ENCODE results near the gene MED13. TPM values are rescaled to one million over a fixed set of nuclear protein-coding genes. Genes with fewer than 3 reads are reported as not detected.

Gene MED13
- total RNA-seq, 1 experiment from 2014 or later = 49.4 TPM

DNA sequence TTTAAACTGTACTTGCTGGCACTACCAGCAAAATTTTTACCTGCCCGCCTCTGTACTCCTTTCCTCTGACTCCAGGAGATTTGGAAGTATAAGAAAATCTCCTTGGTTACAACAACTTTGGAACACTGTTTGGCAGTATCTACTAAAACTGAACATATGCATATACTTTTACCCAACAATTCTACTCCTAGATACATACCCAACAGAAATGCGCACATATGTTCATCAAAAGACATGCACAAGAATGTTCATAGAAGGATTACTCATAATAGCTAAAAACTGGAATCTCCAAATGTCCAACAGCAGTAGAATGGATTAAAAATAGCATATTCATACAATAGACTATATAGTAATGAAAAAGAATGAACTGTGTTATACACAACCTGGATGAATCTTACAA lies 21.7 kb upstream of the MED13 start:
- H3K4me3 ChIP-seq = no peak overlapping the region
- POLR2A ChIA-PET (ENCODE audit: unreplicated experiment) = no interaction called here
- no peaks in the 10 kb centered on the region for H3K9me2 ChIP-seq (ENCODE audit: insufficient read depth)

DNA sequence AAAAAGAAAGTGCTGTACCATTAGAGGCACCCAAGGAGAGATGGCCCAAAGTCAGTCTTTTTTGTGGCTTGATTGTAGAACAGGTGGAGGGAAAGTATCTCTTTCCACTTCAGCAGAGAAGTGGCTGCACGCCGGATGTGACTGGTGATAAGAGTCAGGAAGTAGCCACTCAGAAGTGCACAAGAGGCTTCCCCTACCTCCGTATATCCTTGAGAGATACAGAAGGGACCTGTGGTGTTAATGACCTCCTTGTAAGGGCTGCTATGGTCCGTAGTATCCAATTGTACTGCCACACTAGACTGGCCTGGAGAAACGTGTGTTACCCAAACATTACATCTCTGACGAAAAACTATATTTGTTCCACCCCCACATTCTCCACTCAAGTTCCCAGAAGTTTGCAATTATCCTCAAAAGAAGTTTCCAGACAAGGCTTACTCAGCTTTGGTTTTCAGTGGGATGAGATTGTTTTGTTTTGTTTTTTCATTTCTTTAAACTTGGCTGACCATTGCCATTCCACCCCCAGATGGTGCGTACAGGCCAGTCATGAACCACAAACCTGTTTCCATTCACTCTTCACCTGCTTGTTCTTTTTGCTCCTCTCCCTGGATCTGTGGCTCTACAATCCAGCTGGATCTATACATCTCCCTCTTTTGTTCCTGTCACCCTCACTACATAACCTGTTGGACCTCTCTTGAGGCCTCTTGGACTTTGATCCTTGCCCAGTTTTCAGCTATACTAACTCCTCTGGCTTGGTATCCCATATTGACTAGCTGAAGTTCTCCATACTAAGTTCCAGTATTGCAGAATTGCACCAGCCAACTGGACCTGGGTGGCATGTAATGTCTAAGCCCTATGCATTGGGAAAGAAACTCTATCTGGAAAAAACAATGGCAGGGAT lies 20.7 kb upstream of the MED13 start:
- Histone ChIP-seq H4K20me1 (ENCODE audit: insufficient read depth) (no peaks in the 10 kb centered on the region), H3K4me3 (no peak overlapping the region), H3K36me3 (ENCODE audit: low read depth) (no peaks in the 10 kb centered on the region), H3K27ac (no peak overlapping the region), H3K79me2 (ENCODE audit: low read depth) (no peaks in the 10 kb centered on the region), H3K27me3 (ENCODE audit: insufficient read depth, low read depth) (no peaks in the 10 kb centered on the region), H2AFZ (no peak overlapping the region), H3K9me2 (ENCODE audit: insufficient read depth) (no peaks in the 10 kb centered on the region), H3F3A (ENCODE audit: insufficient read depth, low read depth) (no peaks in the 10 kb centered on the region), H3K4me2 (no peak overlapping the region), H3K9me3 (ENCODE audit: insufficient read depth, low read depth) (no peaks in the 10 kb centered on the region), H3K4me1 (replicated peaks; ENCODE audit: insufficient read depth) (no peaks in the 10 kb centered on the region)
- ChIA-PET CTCF (interaction anchor here (0.7 kb wide), 1 partner anchor 15 kb away, joined by 14 read pairs; no protein-coding TSS in a partner anchor), POLR2A (ENCODE audit: unreplicated experiment) (no interaction called here)
- no peak for DNase-seq
- BruUV-seq (replicated peaks) = no TSS peak
- intact Hi-C loops (cut with micrococcal nuclease; ENCODE audit: unreplicated experiment) = no loop called here
- TF ChIP-seq, protein P1, sequence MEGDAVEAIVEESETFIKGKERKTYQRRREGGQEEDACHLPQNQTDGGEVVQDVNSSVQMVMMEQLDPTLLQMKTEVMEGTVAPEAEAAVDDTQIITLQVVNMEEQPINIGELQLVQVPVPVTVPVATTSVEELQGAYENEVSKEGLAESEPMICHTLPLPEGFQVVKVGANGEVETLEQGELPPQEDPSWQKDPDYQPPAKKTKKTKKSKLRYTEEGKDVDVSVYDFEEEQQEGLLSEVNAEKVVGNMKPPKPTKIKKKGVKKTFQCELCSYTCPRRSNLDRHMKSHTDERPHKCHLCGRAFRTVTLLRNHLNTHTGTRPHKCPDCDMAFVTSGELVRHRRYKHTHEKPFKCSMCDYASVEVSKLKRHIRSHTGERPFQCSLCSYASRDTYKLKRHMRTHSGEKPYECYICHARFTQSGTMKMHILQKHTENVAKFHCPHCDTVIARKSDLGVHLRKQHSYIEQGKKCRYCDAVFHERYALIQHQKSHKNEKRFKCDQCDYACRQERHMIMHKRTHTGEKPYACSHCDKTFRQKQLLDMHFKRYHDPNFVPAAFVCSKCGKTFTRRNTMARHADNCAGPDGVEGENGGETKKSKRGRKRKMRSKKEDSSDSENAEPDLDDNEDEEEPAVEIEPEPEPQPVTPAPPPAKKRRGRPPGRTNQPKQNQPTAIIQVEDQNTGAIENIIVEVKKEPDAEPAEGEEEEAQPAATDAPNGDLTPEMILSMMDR (conservative IDR thresholded peaks at IDR 0.05) = no peak
- no peak for TF ChIP-seq EZH2 (IDR thresholded peaks at IDR 0.05; ENCODE audit: low read depth)

More for the DNA sequence above, 21.7 kb upstream of the MED13 start:
- TF ChIP-seq EZH2 (IDR thresholded peaks at IDR 0.05; ENCODE audit: low read depth) = no peak
- TF ChIP-seq, protein P1 (conservative IDR thresholded peaks at IDR 0.05) = no peak
- CTCF ChIA-PET = interaction anchor here (0.7 kb wide), 1 partner anchor 14 kb away, joined by 14 read pairs; no protein-coding TSS in a partner anchor
- no peaks in the 10 kb centered on the region for H3K27me3 ChIP-seq (ENCODE audit: insufficient read depth, low read depth)
- BruUV-seq (replicated peaks) = no TSS peak
- DNase-seq = no peak
- H3K4me1 ChIP-seq (replicated peaks; ENCODE audit: insufficient read depth) = no peaks in the 10 kb centered on the region
- intact Hi-C loops (cut with micrococcal nuclease; ENCODE audit: unreplicated experiment) = no loop called here
- H3K27ac ChIP-seq = no peak overlapping the region
- H3K36me3 ChIP-seq (ENCODE audit: low read depth) = no peaks in the 10 kb centered on the region
- no peak overlapping the region for H2AFZ ChIP-seq
- no peaks in the 10 kb centered on the region for H4K20me1 ChIP-seq (ENCODE audit: insufficient read depth)
- no peaks in the 10 kb centered on the region for H3F3A ChIP-seq (ENCODE audit: insufficient read depth, low read depth)
- H3K4me2 ChIP-seq = no peak overlapping the region
- no peaks in the 10 kb centered on the region for H3K9me3 ChIP-seq (ENCODE audit: insufficient read depth, low read depth)
- H3K79me2 ChIP-seq (ENCODE audit: low read depth) = no peaks in the 10 kb centered on the region

DNA sequence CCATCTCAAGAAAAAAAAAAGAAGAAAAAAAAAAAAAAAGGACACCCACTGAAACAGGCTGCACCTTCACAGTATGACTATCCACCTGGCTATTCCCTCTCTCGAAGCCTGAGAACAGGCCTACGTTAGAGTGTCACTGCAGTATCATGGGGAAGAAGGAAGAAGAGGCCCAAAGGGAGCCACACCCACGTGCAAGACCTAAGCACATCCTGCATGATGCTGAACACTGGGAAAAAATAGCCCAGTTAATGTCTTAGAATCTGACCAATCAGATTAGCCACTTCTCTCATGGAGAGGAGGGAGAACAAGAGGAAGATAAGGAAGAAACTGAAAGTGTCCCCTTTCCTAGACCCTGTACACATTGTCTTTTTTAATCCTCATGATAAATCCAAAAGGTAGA lies 19.5 kb upstream of the MED13 start:
- DNase-seq = no peak
- Histone ChIP-seq H3K4me2 (no peak overlapping the region), H4K20me1 (ENCODE audit: insufficient read depth) (no peaks in the 10 kb centered on the region), H2AFZ (no peak overlapping the region), H3K4me3 (no peak overlapping the region), H3K9me2 (ENCODE audit: insufficient read depth) (no peaks in the 10 kb centered on the region), H3K36me3 (ENCODE audit: low read depth) (no peaks in the 10 kb centered on the region), H3K4me1 (replicated peaks; ENCODE audit: insufficient read depth) (no peaks in the 10 kb centered on the region), H3K27me3 (ENCODE audit: insufficient read depth, low read depth) (no peaks in the 10 kb centered on the region), H3K79me2 (ENCODE audit: low read depth) (no peaks in the 10 kb centered on the region), H3F3A (ENCODE audit: insufficient read depth, low read depth) (no peaks in the 10 kb centered on the region), H3K9me3 (ENCODE audit: insufficient read depth, low read depth) (no peaks in the 10 kb centered on the region), H3K27ac (no peak overlapping the region)
- TF ChIP-seq, protein P1 (conservative IDR thresholded peaks at IDR 0.05) = no peak
- no peak for TF ChIP-seq EZH2 (IDR thresholded peaks at IDR 0.05; ENCODE audit: low read depth)
- ChIA-PET POLR2A (ENCODE audit: unreplicated experiment) (no interaction called here), CTCF (no interaction called here)
- intact Hi-C loops (cut with micrococcal nuclease; ENCODE audit: unreplicated experiment) = no loop called here
- BruUV-seq (replicated peaks) = no TSS peak

All from PC-9 (cell line).